ENCODE results near the gene OR10D3.

The OR10D3 gene

GRCh38 chr11:124159481-124159880 is 23.7 kb upstream of the OR10D3 start:
- Histone ChIP-seq H3K36me3 (ENCODE audit: insufficient read depth, low read length) (no peaks in the 10 kb centered on the region), H3K9me3 (ENCODE audit: insufficient read depth, low read depth, low read length) (no peaks in the 10 kb centered on the region), H3F3A (ENCODE audit: low read depth) (no peaks in the 10 kb centered on the region), H3K4me2 (ENCODE audit: low read depth, low read length, poor library complexity, severe bottlenecking) (no peak overlapping the region), H3K9ac (ENCODE audit: low read depth, low read length, poor library complexity, severe bottlenecking) (no peak overlapping the region), H3K4me1 (ENCODE audit: insufficient read depth, low read length, poor library complexity, severe bottlenecking) (no peaks in the 10 kb centered on the region), H3K79me2 (ENCODE audit: insufficient read depth, low read length) (no peaks in the 10 kb centered on the region), H3K4me3 (ENCODE audit: low read length, poor library complexity, severe bottlenecking) (no peak overlapping the region), H3K27me3 (ENCODE audit: insufficient read depth, low read length, poor library complexity, severe bottlenecking) (no peaks in the 10 kb centered on the region), H4K20me1 (ENCODE audit: insufficient read depth, low read length, poor library complexity, severe bottlenecking) (no peaks in the 10 kb centered on the region), H3K9me2 (replicated peaks; ENCODE audit: low read depth, low read length) (no peaks in the 10 kb centered on the region), H2AFZ (ENCODE audit: low read length) (no peak overlapping the region)
- TF ChIP-seq EZH2phosphoT487 (IDR thresholded peaks at IDR 0.05; ENCODE audit: borderline replicate concordance): no peak
- TF ChIP-seq, protein P1, sequence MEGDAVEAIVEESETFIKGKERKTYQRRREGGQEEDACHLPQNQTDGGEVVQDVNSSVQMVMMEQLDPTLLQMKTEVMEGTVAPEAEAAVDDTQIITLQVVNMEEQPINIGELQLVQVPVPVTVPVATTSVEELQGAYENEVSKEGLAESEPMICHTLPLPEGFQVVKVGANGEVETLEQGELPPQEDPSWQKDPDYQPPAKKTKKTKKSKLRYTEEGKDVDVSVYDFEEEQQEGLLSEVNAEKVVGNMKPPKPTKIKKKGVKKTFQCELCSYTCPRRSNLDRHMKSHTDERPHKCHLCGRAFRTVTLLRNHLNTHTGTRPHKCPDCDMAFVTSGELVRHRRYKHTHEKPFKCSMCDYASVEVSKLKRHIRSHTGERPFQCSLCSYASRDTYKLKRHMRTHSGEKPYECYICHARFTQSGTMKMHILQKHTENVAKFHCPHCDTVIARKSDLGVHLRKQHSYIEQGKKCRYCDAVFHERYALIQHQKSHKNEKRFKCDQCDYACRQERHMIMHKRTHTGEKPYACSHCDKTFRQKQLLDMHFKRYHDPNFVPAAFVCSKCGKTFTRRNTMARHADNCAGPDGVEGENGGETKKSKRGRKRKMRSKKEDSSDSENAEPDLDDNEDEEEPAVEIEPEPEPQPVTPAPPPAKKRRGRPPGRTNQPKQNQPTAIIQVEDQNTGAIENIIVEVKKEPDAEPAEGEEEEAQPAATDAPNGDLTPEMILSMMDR (conservative IDR thresholded peaks at IDR 0.05; ENCODE audit: low read length): no peak

DNA sequence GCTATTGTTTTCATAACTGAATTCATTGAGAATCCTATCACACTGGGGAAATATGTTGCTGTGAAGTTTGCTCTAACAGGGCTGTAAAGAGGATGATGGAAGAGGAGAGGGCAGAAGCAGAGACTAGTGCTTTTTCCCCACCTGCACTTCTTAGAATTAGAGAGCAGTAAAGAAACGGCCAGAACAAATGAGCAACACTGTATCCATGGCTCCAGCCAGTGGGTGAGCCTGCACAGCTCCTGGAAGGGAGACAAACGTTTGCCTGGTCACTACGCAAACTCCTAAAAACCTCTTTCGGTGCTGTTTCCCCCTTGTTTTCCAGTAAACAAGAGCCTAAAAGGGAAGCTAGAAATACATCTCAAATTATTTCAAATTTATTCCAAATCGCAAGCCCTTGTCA is 22.2 kb upstream of the OR10D3 start:
- Histone ChIP-seq H3K4me2 (ENCODE audit: low read depth, low read length, poor library complexity, severe bottlenecking) (no peak overlapping the region), H2AFZ (ENCODE audit: low read length) (no peak overlapping the region), H3K9me2 (replicated peaks; ENCODE audit: low read depth, low read length) (no peaks in the 10 kb centered on the region), H3K4me3 (ENCODE audit: low read length, poor library complexity, severe bottlenecking) (no peak overlapping the region), H3K79me2 (ENCODE audit: insufficient read depth, low read length) (no peaks in the 10 kb centered on the region), H3K9me3 (ENCODE audit: insufficient read depth, low read depth, low read length) (no peaks in the 10 kb centered on the region), H3K4me1 (ENCODE audit: insufficient read depth, low read length, poor library complexity, severe bottlenecking) (no peaks in the 10 kb centered on the region), H3K27me3 (ENCODE audit: insufficient read depth, low read length, poor library complexity, severe bottlenecking) (no peaks in the 10 kb centered on the region), H4K20me1 (ENCODE audit: insufficient read depth, low read length, poor library complexity, severe bottlenecking) (no peaks in the 10 kb centered on the region), H3F3A (ENCODE audit: low read depth) (no peaks in the 10 kb centered on the region), H3K36me3 (ENCODE audit: insufficient read depth, low read length) (no peaks in the 10 kb centered on the region), H3K9ac (ENCODE audit: low read depth, low read length, poor library complexity, severe bottlenecking) (no peak overlapping the region)
- TF ChIP-seq, protein P1 (conservative IDR thresholded peaks at IDR 0.05; ENCODE audit: low read length): no peak
- no peak for TF ChIP-seq EZH2phosphoT487 (IDR thresholded peaks at IDR 0.05; ENCODE audit: borderline replicate concordance)

GRCh38 chr11:124167826-124168231 is 15.3 kb upstream of the OR10D3 start:
- Histone ChIP-seq H3K9me3 (ENCODE audit: insufficient read depth, low read depth, low read length) (no peaks in the 10 kb centered on the region), H3K36me3 (ENCODE audit: insufficient read depth, low read length) (no peaks in the 10 kb centered on the region), H3K4me2 (ENCODE audit: low read depth, low read length, poor library complexity, severe bottlenecking) (no peak overlapping the region), H3K9ac (ENCODE audit: low read depth, low read length, poor library complexity, severe bottlenecking) (no peak overlapping the region), H2AFZ (ENCODE audit: low read length) (no peak overlapping the region), H3K79me2 (ENCODE audit: insufficient read depth, low read length) (no peaks in the 10 kb centered on the region), H3K9me2 (replicated peaks; ENCODE audit: low read depth, low read length) (no peaks in the 10 kb centered on the region), H3K4me3 (ENCODE audit: low read length, poor library complexity, severe bottlenecking) (no peak overlapping the region), H3F3A (ENCODE audit: low read depth) (no peaks in the 10 kb centered on the region), H3K27me3 (ENCODE audit: insufficient read depth, low read length, poor library complexity, severe bottlenecking) (no peaks in the 10 kb centered on the region), H3K4me1 (ENCODE audit: insufficient read depth, low read length, poor library complexity, severe bottlenecking) (no peaks in the 10 kb centered on the region), H4K20me1 (ENCODE audit: insufficient read depth, low read length, poor library complexity, severe bottlenecking) (no peaks in the 10 kb centered on the region)
- TF ChIP-seq, protein P1 (conservative IDR thresholded peaks at IDR 0.05; ENCODE audit: low read length): no peak
- no peak for TF ChIP-seq EZH2phosphoT487 (IDR thresholded peaks at IDR 0.05; ENCODE audit: borderline replicate concordance)
